ENCODE data around the gene RERE. TPM values are rescaled to one million over a fixed set of nuclear protein-coding genes. Genes with fewer than 3 reads are reported as not detected.

The RERE gene
- polyA plus RNA-seq, 1 of the 3 experiments (the other 2 are of a cell fraction), result 8.1 TPM

- Histone ChIP-seq H4K20me1 (ENCODE audit: insufficient read depth) (no peaks in the 10 kb centered on the region), H3K27me3 (ENCODE audit: insufficient read depth) (no peaks in the 10 kb centered on the region), H3K4me1 (ENCODE audit: control insufficient read depth in 1 of 2, insufficient read depth in 2 of 2, low read depth in 1 of 2, low read length in 1 of 2) (peaks cover 12 to 18% of the 10 kb centered on the region in 2 experiments; a peak in 3 of 4 replicates), H3K9ac (peak overlapping the region; percentile 49), H3K9me3 (no peaks in the 10 kb centered on the region), H2AFZ (ENCODE audit: low read depth) (no peak overlapping the region), H3K79me2 (ENCODE audit: insufficient read depth) (peaks cover 52% of the 10 kb centered on the region), H3F3A (replicated peaks; ENCODE audit: insufficient read depth) (peaks cover 24% of the 10 kb centered on the region), H3K4me3 (ENCODE audit: low read depth in 2 of 2, low read length in 1 of 2) (no peak overlapping the region; a peak in 1 of 4 replicates), H3K4me2 (peak overlapping the region; percentile 57), H3K36me3 (replicated peaks in 1 of 2; ENCODE audit: control insufficient read depth in 1 of 2, insufficient read depth in 2 of 2, low read length in 1 of 2) (peaks cover 0 to 8% of the 10 kb centered on the region in 2 experiments), H3K27ac (ENCODE audit: low read depth in 2 of 2, low read length in 1 of 2) (peak overlapping the region; percentile 67 to 90; a peak in 3 of 4 replicates), H3K9me2 (no peaks in the 10 kb centered on the region)
- CTCF ChIA-PET, result interaction anchor here (0.9 kb wide), 1 partner anchor 9 kb away, joined by 3 read pairs; no protein-coding TSS in a partner anchor
- 0 out of 4 replicates have a peak, but pooled peaks of 1 of the 2 experiments have one; percentile 4 for TF ChIP-seq EP300 (IDR thresholded peaks at IDR 0.05; ENCODE audit: borderline replicate concordance in 1 of 2, low read depth in 1 of 2, low read length in 1 of 2)
- no peak for TF ChIP-seq GATA2 (CRISPR knock-in tag; IDR thresholded peaks at IDR 0.05)
- TF ChIP-seq PBX3 (IDR thresholded peaks at IDR 0.05), result peak; percentile 20; the same call in 1 of the 2 replicates
- TF ChIP-seq FOSL2 (IDR thresholded peaks at IDR 0.05; ENCODE audit: borderline replicate concordance, low read depth), result 0 out of 2 replicates have a peak, but pooled peaks have one; percentile 7
- peak; percentile 14; the same call in 1 of the 2 replicates for TF ChIP-seq TCF12 (IDR thresholded peaks at IDR 0.05)
- WGBS (ENCODE audit: low lambda C conversion rate), result 44% methylated on average over 6 of the region's 6 CpGs
- DNase-seq, result no peak
- POLR2A ChIA-PET, result no interaction called here
Observed at GRCh38 chr1:8516793-8517556, 300.5 kb downstream of the RERE start.

GRCh38 chr1:8516278-8516777 lies 301.1 kb downstream of the RERE start:
- H2AFZ ChIP-seq (ENCODE audit: low read depth), result no peak overlapping the region
- H3K79me2 ChIP-seq (ENCODE audit: insufficient read depth), result peaks cover 51% of the 10 kb centered on the region
- H3K27ac ChIP-seq (ENCODE audit: low read depth in 2 of 2, low read length in 1 of 2), result peak overlapping the region; percentile 67 to 90; a peak in 3 of 4 replicates
- H3K36me3 ChIP-seq (replicated peaks in 1 of 2; ENCODE audit: control insufficient read depth in 1 of 2, insufficient read depth in 2 of 2, low read length in 1 of 2), result peaks cover 0 to 8% of the 10 kb centered on the region in 2 experiments
- no peak overlapping the region for H3K4me3 ChIP-seq (ENCODE audit: low read depth in 2 of 2, low read length in 1 of 2)
- H4K20me1 ChIP-seq (ENCODE audit: insufficient read depth), result no peaks in the 10 kb centered on the region
- no peak for DNase-seq
- ChIA-PET CTCF (interaction anchor here (0.9 kb wide), 1 partner anchor 9 kb away, joined by 3 read pairs; no protein-coding TSS in a partner anchor), POLR2A (no interaction called here)
- 90% methylated on average over 4 of the region's 4 CpGs for WGBS (ENCODE audit: low lambda C conversion rate)
- H3F3A ChIP-seq (replicated peaks; ENCODE audit: insufficient read depth), result peaks cover 28% of the 10 kb centered on the region
- peak overlapping the region; percentile 57 for H3K4me2 ChIP-seq
- H3K4me1 ChIP-seq (ENCODE audit: control insufficient read depth in 1 of 2, insufficient read depth in 2 of 2, low read depth in 1 of 2, low read length in 1 of 2), result peaks cover 12 to 20% of the 10 kb centered on the region in 2 experiments
- no peaks in the 10 kb centered on the region for H3K9me3 ChIP-seq
- peak overlapping the region; percentile 49; the same call in 1 of the 2 replicates for H3K9ac ChIP-seq
- no peaks in the 10 kb centered on the region for H3K27me3 ChIP-seq (ENCODE audit: insufficient read depth)
- H3K9me2 ChIP-seq, result no peaks in the 10 kb centered on the region
- TF ChIP-seq, protein P1, sequence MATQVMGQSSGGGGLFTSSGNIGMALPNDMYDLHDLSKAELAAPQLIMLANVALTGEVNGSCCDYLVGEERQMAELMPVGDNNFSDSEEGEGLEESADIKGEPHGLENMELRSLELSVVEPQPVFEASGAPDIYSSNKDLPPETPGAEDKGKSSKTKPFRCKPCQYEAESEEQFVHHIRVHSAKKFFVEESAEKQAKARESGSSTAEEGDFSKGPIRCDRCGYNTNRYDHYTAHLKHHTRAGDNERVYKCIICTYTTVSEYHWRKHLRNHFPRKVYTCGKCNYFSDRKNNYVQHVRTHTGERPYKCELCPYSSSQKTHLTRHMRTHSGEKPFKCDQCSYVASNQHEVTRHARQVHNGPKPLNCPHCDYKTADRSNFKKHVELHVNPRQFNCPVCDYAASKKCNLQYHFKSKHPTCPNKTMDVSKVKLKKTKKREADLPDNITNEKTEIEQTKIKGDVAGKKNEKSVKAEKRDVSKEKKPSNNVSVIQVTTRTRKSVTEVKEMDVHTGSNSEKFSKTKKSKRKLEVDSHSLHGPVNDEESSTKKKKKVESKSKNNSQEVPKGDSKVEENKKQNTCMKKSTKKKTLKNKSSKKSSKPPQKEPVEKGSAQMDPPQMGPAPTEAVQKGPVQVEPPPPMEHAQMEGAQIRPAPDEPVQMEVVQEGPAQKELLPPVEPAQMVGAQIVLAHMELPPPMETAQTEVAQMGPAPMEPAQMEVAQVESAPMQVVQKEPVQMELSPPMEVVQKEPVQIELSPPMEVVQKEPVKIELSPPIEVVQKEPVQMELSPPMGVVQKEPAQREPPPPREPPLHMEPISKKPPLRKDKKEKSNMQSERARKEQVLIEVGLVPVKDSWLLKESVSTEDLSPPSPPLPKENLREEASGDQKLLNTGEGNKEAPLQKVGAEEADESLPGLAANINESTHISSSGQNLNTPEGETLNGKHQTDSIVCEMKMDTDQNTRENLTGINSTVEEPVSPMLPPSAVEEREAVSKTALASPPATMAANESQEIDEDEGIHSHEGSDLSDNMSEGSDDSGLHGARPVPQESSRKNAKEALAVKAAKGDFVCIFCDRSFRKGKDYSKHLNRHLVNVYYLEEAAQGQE (IDR thresholded peaks at IDR 0.05; ENCODE audit: low read depth, low read length), result no peak
- TF ChIP-seq FOXM1 (IDR thresholded peaks at IDR 0.05; ENCODE audit: low read depth), result no peak
- TF ChIP-seq ELF1 (IDR thresholded peaks at IDR 0.05), result no peak
- TF ChIP-seq RCOR1 (IDR thresholded peaks at IDR 0.05; ENCODE audit: low read length), result no peak
- no peak for TF ChIP-seq EZH2phosphoT487 (IDR thresholded peaks at IDR 0.05; ENCODE audit: borderline replicate concordance, low read depth)
- no peak for TF ChIP-seq FOSL2 (IDR thresholded peaks at IDR 0.05; ENCODE audit: borderline replicate concordance, low read depth)
- TF ChIP-seq NRF1 (IDR thresholded peaks at IDR 0.05; ENCODE audit: low read depth, low read length), result no peak
- TF ChIP-seq, protein P2, sequence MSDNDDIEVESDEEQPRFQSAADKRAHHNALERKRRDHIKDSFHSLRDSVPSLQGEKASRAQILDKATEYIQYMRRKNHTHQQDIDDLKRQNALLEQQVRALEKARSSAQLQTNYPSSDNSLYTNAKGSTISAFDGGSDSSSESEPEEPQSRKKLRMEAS (IDR thresholded peaks at IDR 0.05; ENCODE audit: low read depth), result no peak
- TF ChIP-seq MXI1 (IDR thresholded peaks at IDR 0.05; ENCODE audit: low read depth, low read length), result no peak
- TF ChIP-seq CHD2 (IDR thresholded peaks at IDR 0.05; ENCODE audit: low read length, partially characterized antibody), result no peak
- no peak for TF ChIP-seq NFIC (IDR thresholded peaks at IDR 0.05; ENCODE audit: borderline replicate concordance)
- no peak for TF ChIP-seq GABPA (IDR thresholded peaks at IDR 0.05; ENCODE audit: low read depth)
- TF ChIP-seq MEF2A (IDR thresholded peaks at IDR 0.05; ENCODE audit: borderline replicate concordance, low read depth), result no peak
- TF ChIP-seq TCF12 (IDR thresholded peaks at IDR 0.05), result no peak
- TF ChIP-seq, protein P3, sequence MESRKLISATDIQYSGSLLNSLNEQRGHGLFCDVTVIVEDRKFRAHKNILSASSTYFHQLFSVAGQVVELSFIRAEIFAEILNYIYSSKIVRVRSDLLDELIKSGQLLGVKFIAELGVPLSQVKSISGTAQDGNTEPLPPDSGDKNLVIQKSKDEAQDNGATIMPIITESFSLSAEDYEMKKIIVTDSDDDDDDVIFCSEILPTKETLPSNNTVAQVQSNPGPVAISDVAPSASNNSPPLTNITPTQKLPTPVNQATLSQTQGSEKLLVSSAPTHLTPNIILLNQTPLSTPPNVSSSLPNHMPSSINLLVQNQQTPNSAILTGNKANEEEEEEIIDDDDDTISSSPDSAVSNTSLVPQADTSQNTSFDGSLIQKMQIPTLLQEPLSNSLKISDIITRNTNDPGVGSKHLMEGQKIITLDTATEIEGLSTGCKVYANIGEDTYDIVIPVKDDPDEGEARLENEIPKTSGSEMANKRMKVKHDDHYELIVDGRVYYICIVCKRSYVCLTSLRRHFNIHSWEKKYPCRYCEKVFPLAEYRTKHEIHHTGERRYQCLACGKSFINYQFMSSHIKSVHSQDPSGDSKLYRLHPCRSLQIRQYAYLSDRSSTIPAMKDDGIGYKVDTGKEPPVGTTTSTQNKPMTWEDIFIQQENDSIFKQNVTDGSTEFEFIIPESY (IDR thresholded peaks at IDR 0.05; ENCODE audit: borderline replicate concordance, low read depth), result no peak

All from SK-N-SH (cell line).